Left ventricle myocardium inferior (tissue), 1 donor: ENCODE data around the gene COX10. TPM values are rescaled to one million over a fixed set of nuclear protein-coding genes. Genes with fewer than 3 reads are reported as not detected.

ENCODE experiments used
- DNase-seq: peaks from one replicate; pipeline ENCODE4 v3.0.0-alpha.2; 2020
- H3K27ac ChIP-seq: fragments of 200-600 bp; replicated peaks from 2 replicates; pipeline ENCODE4 v1.8.0; 2021
- H3K27me3 ChIP-seq: fragments of 200-600 bp; 2 replicates; pipeline ENCODE4 v1.8.0; 2021; ENCODE audit warnings: low read depth
- H3K36me3 ChIP-seq: fragments of 200-600 bp; 2 replicates; pipeline ENCODE4 v1.8.0; 2021
- H3K4me1 ChIP-seq: fragments of 200-600 bp; 2 replicates; pipeline ENCODE4 v1.8.0; 2021
- H3K4me3 ChIP-seq: fragments of 200-600 bp; 2 replicates; pipeline ENCODE4 v1.8.0; 2021; ENCODE audit warnings: mild to moderate bottlenecking, moderate library complexity
- H3K9me3 ChIP-seq: fragments of 200-600 bp; replicated peaks from 2 replicates; pipeline ENCODE4 v1.8.0; 2021
- intact Hi-C: fragments of 100-400 bp; cut with micrococcal nuclease; formaldehyde crosslinking; loops from one replicate; pipeline ENCODE4 v1.11.0; 2022
- total RNA-seq: library from RNA; stranded (reverse); fragmentation: NEBNext Ultra II Directional; extraction: Animal tissue kit (Norgen Biotek cat#: 25700); gene quantifications from one replicate; pipeline ENCODE4 v1.2.1, GENCODE V29; 2021
- TF ChIP-seq, protein P1 (sequence below): fragments of 200-600 bp; IDR thresholded peaks from 2 replicates; pipeline ENCODE4 v1.8.0; 2021; ENCODE audit warnings: antibody characterized with exemption, mild to moderate bottlenecking, borderline replicate concordance
- donor health status: DM: no; HTN: yes; CAD: no; lungs with severe emphysema.

The COX10 gene
- total RNA-seq, 1 donor from 2014 or later, result 46.3 TPM

DNA sequence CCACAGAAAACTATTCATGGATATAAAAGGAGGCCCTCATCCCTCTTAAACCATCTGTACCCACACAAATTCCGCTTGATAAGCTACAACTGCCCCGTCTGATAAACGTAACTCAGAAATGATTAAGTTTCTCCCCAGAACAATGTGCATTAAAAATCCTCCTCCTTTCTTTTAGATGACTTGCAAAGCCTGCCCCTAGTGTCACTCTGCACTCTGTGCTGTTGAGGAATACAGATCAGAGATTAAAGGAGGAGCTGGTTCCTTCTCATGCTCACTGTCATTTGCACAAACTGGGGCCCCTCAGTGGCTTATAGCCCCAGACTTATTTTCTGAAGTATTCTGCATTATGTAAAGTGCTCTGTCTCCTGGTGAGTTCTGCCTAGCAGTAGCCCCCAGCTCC, 134.1 kb downstream of the COX10 start:
- H3K27ac ChIP-seq, result peak overlapping the region; percentile 22
- H3K36me3 ChIP-seq, result peaks cover 20% of the 10 kb centered on the region
- no peak overlapping the region for H3K4me3 ChIP-seq
- H3K27me3 ChIP-seq, result no peaks in the 10 kb centered on the region
- no peaks in the 10 kb centered on the region for H3K9me3 ChIP-seq
- H3K4me1 ChIP-seq, result peaks cover 58% of the 10 kb centered on the region
- TF ChIP-seq, protein P1, sequence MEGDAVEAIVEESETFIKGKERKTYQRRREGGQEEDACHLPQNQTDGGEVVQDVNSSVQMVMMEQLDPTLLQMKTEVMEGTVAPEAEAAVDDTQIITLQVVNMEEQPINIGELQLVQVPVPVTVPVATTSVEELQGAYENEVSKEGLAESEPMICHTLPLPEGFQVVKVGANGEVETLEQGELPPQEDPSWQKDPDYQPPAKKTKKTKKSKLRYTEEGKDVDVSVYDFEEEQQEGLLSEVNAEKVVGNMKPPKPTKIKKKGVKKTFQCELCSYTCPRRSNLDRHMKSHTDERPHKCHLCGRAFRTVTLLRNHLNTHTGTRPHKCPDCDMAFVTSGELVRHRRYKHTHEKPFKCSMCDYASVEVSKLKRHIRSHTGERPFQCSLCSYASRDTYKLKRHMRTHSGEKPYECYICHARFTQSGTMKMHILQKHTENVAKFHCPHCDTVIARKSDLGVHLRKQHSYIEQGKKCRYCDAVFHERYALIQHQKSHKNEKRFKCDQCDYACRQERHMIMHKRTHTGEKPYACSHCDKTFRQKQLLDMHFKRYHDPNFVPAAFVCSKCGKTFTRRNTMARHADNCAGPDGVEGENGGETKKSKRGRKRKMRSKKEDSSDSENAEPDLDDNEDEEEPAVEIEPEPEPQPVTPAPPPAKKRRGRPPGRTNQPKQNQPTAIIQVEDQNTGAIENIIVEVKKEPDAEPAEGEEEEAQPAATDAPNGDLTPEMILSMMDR, result peak; percentile 40
- intact Hi-C loops, result no loop called here
- no peak for DNase-seq

DNA sequence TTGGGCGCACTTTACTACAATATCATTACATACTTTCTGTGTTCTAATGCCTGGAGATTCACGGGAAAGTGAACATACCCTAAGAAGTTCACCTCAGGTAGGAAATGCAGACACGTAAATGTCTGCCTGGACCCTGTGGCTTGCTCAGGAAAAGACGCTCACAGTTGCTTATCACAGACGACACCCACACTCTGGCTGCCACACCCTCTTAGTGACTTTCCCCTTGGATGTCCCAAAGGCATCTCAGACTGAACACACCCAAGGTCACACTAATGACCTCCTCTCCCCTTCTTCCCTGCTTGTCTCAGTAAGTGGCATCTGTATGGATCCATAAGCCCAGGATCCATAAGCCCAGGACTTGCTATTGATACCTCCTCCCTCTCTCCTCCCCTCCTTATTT, 134.8 kb downstream of the COX10 start:
- DNase-seq, result no peak
- intact Hi-C loops, result no loop called here
- Histone ChIP-seq H3K27me3 (no peaks in the 10 kb centered on the region), H3K9me3 (no peaks in the 10 kb centered on the region), H3K4me1 (peaks cover 55% of the 10 kb centered on the region), H3K36me3 (peaks cover 22% of the 10 kb centered on the region), H3K27ac (peak overlapping the region; percentile 22), H3K4me3 (no peak overlapping the region)
- TF ChIP-seq, protein P1, result no peak

DNA sequence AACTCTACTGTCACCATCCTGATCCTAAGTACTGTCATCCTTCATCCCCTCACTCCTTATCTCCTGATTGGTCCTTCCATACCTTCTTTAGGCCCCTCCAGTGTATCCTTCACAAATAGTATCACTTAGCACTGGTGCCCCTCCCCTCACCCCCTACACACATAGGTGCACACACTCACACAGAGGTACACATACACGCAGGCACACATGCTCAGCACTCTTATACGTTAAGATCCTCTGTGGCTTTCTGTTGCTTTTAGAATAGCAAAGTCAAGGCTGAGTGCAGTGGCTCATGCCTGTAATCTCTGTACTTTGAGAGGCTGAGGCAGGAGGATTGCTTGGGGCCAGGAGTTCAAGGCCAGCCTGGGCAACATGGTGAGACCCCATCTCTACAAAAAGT, 135.2 kb downstream of the COX10 start:
- Histone ChIP-seq H3K36me3 (peaks cover 24% of the 10 kb centered on the region), H3K4me1 (peaks cover 55% of the 10 kb centered on the region), H3K9me3 (no peaks in the 10 kb centered on the region), H3K4me3 (no peak overlapping the region), H3K27ac (no peak overlapping the region), H3K27me3 (no peaks in the 10 kb centered on the region)
- TF ChIP-seq, protein P1, result no peak
- intact Hi-C loops, result no loop called here
- DNase-seq, result no peak

DNA sequence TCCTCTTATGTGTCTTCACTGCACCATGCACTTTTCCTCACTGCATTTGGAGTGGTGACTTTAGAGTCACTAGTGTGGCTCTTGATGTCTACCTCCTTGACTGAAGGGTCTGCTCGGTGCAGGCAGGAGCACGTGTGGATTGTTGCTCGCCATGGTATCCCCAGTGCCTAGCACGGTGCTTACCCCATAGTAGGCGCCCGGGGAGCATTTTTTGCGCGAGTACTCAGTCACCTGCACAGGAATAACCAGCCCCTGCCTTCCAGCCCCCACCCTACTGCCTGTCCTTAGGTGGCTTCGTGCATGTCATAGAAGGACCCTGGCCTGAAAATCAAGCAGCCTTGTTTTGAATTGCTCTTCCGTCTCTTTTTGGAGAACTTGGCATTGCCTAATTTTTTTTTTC, 136.1 kb downstream of the COX10 start:
- TF ChIP-seq, protein P1, result no peak
- intact Hi-C loops, result no loop called here
- Histone ChIP-seq H3K9me3 (no peaks in the 10 kb centered on the region), H3K4me3 (no peak overlapping the region), H3K36me3 (peaks cover 30% of the 10 kb centered on the region), H3K27me3 (no peaks in the 10 kb centered on the region), H3K4me1 (peaks cover 49% of the 10 kb centered on the region), H3K27ac (peak overlapping the region; percentile 83)
- DNase-seq, result no peak

DNA sequence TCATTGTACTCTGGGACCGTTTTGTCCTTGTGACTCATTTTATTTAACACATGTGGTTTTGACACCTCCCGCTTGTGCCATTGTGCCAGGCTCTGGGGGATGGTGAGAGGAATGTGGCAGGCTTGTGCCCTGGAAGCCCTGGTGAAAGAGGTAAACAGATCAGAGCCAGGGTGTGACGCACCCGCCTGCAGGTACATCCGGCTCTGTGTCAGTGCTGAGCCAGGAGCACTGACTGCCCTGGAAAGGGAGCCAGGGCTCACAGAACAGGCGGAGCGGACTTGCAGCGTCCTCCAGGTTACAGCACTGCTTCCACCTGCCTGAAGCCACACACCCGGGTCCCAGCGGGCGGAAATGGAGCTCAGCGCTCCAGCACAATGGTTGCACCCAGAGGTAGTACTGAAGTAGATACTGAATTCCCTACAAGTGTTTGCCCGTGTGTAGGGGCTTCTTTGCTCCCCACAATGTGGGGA, 136.7 kb downstream of the COX10 start:
- Histone ChIP-seq H3K27ac (peak overlapping the region; percentile 83), H3K4me3 (no peak overlapping the region), H3K4me1 (peaks cover 42% of the 10 kb centered on the region), H3K27me3 (no peaks in the 10 kb centered on the region), H3K36me3 (peaks cover 30% of the 10 kb centered on the region), H3K9me3 (no peaks in the 10 kb centered on the region)
- intact Hi-C loops, result no loop called here
- DNase-seq, result peak; percentile 87
- TF ChIP-seq, protein P1, result no peak
